IMR-90 (cell line): Measurements from ENCODE around the gene ATMIN. TPM values are rescaled to one million over a fixed set of nuclear protein-coding genes. Genes with fewer than 3 reads are reported as not detected.

Source experiments
- ATAC-seq: fragments of 200-7000 bp; cut with Tn5 transposase; 2 replicates; pipeline ENCODE4 v1.9.1; 2020; ENCODE audit warnings: low read depth, mild to moderate bottlenecking, moderate library complexity
- BruUV-seq: library from RNA; stranded (reverse); fragments of 400-500 nt; replicated peaks from 2 replicates; lab custom pipeline; 2021; lab: Mats Ljungman, UMichigan
- CTCF ChIA-PET: fragments of 300-600 bp; formaldehyde crosslinking; extraction: SDS; loops from one replicate; lab custom pipeline; 2021; ENCODE audit warnings: antibody characterized with exemption; lab: Yijun Ruan, JAX
- POLR2A ChIA-PET: fragments of 300-600 bp; sonication (Branson Sonifier 250); formaldehyde crosslinking; loops from one replicate; lab custom pipeline; 2022; ENCODE audit warnings: antibody characterized with exemption; ENCODE audit not compliant: unreplicated experiment; lab: Charles Lee
- DNase-seq: peaks from one replicate; pipeline ENCODE4 v3.0.0; 2013
- H2AFZ ChIP-seq: replicated peaks from 2 replicates; pipeline ENCODE3; 2013; ENCODE audit warnings: low read length, mild to moderate bottlenecking; ENCODE audit not compliant: poor library complexity
- H2AK5ac ChIP-seq: 2 replicates; pipeline ENCODE4 v1.6.1; 2013; ENCODE audit warnings: low read depth, low read length, inconsistent platforms
- H2AK9ac ChIP-seq: replicated peaks from 2 replicates; pipeline ENCODE3; 2013; ENCODE audit warnings: mild to moderate bottlenecking, low read depth, low read length, moderate library complexity; ENCODE audit not compliant: poor library complexity
- H2BK120ac ChIP-seq: 2 replicates; pipeline ENCODE4 v1.6.1; 2013; ENCODE audit warnings: low read depth, low read length, inconsistent platforms
- H2BK15ac ChIP-seq: 3 replicates; pipeline ENCODE4 v1.6.1; 2013; ENCODE audit warnings: low read depth, low read length, inconsistent platforms
- H2BK20ac ChIP-seq: 2 replicates; pipeline ENCODE4 v1.6.1; 2013; ENCODE audit warnings: low read depth, mild to moderate bottlenecking, inconsistent platforms, low read length, moderate library complexity
- H2BK5ac ChIP-seq: 2 replicates; pipeline ENCODE4 v1.6.1; 2013; ENCODE audit warnings: mild to moderate bottlenecking, low read depth, low read length, inconsistent platforms; ENCODE audit not compliant: poor library complexity, severe bottlenecking
- H3K14ac ChIP-seq: replicated peaks from 2 replicates; pipeline ENCODE4 v1.6.1; 2013; ENCODE audit warnings: low read depth, low read length, inconsistent platforms
- H3K18ac ChIP-seq: 2 replicates; pipeline ENCODE4 v1.6.1; 2013; ENCODE audit warnings: low read depth, low read length, control low read depth
- H3K23ac ChIP-seq: 2 replicates; pipeline ENCODE4 v1.6.1; 2013; ENCODE audit warnings: low read depth, low read length, inconsistent platforms
- H3K27ac ChIP-seq: 2 replicates; pipeline ENCODE4 v1.5.1; 2013; ENCODE audit warnings: mild to moderate bottlenecking, control low read depth, low read length; ENCODE audit not compliant: insufficient read depth
- H3K27me3 ChIP-seq: 2 replicates; pipeline ENCODE4 v1.6.1; 2013; ENCODE audit warnings: low read length; ENCODE audit not compliant: control insufficient read depth, insufficient read depth
- H3K36me3 ChIP-seq: 2 replicates; pipeline ENCODE4 v1.6.1; 2013; ENCODE audit warnings: low read length, mixed read lengths; ENCODE audit not compliant: control insufficient read depth, insufficient read depth
- H3K4ac ChIP-seq: 2 replicates; pipeline ENCODE4 v1.6.1; 2013; ENCODE audit warnings: low read depth, low read length, inconsistent platforms
- H3K4me1 ChIP-seq: 2 replicates; pipeline ENCODE4 v1.6.1; 2013; ENCODE audit warnings: low read length, mixed read lengths; ENCODE audit not compliant: control insufficient read depth, insufficient read depth
- H3K4me2 ChIP-seq: 2 replicates; pipeline ENCODE4 v1.6.1; 2013; ENCODE audit warnings: low read depth, mild to moderate bottlenecking, control low read depth, low read length, moderate library complexity
- H3K4me3 ChIP-seq: 2 replicates; pipeline ENCODE4 v1.5.1; 2013; ENCODE audit warnings: low read depth, mild to moderate bottlenecking, control low read depth, low read length, moderate library complexity; ENCODE audit not compliant: insufficient read depth
- H3K56ac ChIP-seq: 2 replicates; pipeline ENCODE4 v1.6.1; 2013; ENCODE audit warnings: low read length, inconsistent platforms; ENCODE audit not compliant: insufficient read depth; ENCODE audit errors: extremely low read depth
- H3K79me1 ChIP-seq, 2 experiments: 2 replicates each; pipeline ENCODE4 v1.6.1; 2013; ENCODE audit warnings: low read length in 2 of 2, inconsistent platforms in 1 of 2, low read depth in 1 of 2
- H3K9ac ChIP-seq: 2 replicates; pipeline ENCODE4 v1.6.1; 2013; ENCODE audit warnings: low read depth, low read length, control low read depth
- H3K9me1 ChIP-seq: 2 replicates; pipeline ENCODE4 v1.6.1; 2013; ENCODE audit warnings: low read length, inconsistent platforms; ENCODE audit not compliant: insufficient read depth
- H3K9me3 ChIP-seq: 2 replicates; pipeline ENCODE4 v1.6.1; 2013; ENCODE audit warnings: low read length; ENCODE audit not compliant: control insufficient read depth, insufficient read depth
- H4K20me1 ChIP-seq: 2 replicates; pipeline ENCODE4 v1.6.1; 2013; ENCODE audit warnings: low read length, inconsistent platforms; ENCODE audit not compliant: insufficient read depth
- H4K5ac ChIP-seq: 2 replicates; pipeline ENCODE4 v1.6.1; 2013; ENCODE audit warnings: mild to moderate bottlenecking, low read depth, low read length, control low read depth
- H4K8ac ChIP-seq, 2 experiments: 2 replicates each; pipeline ENCODE4 v1.6.1; 2013; ENCODE audit warnings: low read depth in 2 of 2, low read length in 2 of 2, control low read depth in 1 of 2, inconsistent platforms in 1 of 2
- H4K91ac ChIP-seq: 2 replicates; pipeline ENCODE4 v1.6.1; 2013; ENCODE audit warnings: low read depth, low read length, inconsistent platforms; ENCODE audit not compliant: insufficient read depth
- BHLHE40 ChIP-seq: fragments of 150-350 bp; IDR thresholded peaks from 2 replicates; pipeline ENCODE4 v1.6.1; 2016; ENCODE audit warnings: mild to moderate bottlenecking, low read depth, low read length
- CEBPB ChIP-seq: IDR thresholded peaks from 2 replicates; pipeline ENCODE4 v1.6.1; 2012; ENCODE audit warnings: low read depth, low read length, improper control_type of control experiment
- CHD1 ChIP-seq: IDR thresholded peaks from 2 replicates; pipeline ENCODE4 v1.6.1; 2012; ENCODE audit warnings: low read depth, low read length, improper control_type of control experiment
- CTCF ChIP-seq: conservative IDR thresholded peaks from 2 replicates; pipeline ENCODE4 v1.5.1; 2012; ENCODE audit warnings: mild to moderate bottlenecking, low read depth, low read length, improper control_type of control experiment
- ELK1 ChIP-seq: fragments of 150-350 bp; IDR thresholded peaks from 2 replicates; pipeline ENCODE4 v1.6.1; 2016; ENCODE audit warnings: low read depth, mild to moderate bottlenecking, low read length, moderate library complexity, borderline replicate concordance
- FOS ChIP-seq: fragments of 150-350 bp; IDR thresholded peaks from 2 replicates; pipeline ENCODE4 v1.6.1; 2016; ENCODE audit warnings: low read depth, low read length
- MAFK ChIP-seq: IDR thresholded peaks from 2 replicates; pipeline ENCODE4 v1.6.1; 2012; ENCODE audit warnings: low read depth, low read length, improper control_type of control experiment
- MAZ ChIP-seq: IDR thresholded peaks from 2 replicates; pipeline ENCODE4 v1.6.1; 2012; ENCODE audit warnings: low read depth, mild to moderate bottlenecking, low read length, improper control_type of control experiment, moderate library complexity, borderline replicate concordance
- MXI1 ChIP-seq: IDR thresholded peaks from 2 replicates; pipeline ENCODE4 v1.6.1; 2012; ENCODE audit warnings: low read depth, mild to moderate bottlenecking, low read length, moderate library complexity, borderline replicate concordance
- NFE2L2 ChIP-seq: fragments of 150-350 bp; IDR thresholded peaks from 2 replicates; pipeline ENCODE4 v1.6.1; 2016; ENCODE audit warnings: low read depth, mild to moderate bottlenecking, low read length
- POLR2A ChIP-seq: IDR thresholded peaks from 2 replicates; pipeline ENCODE4 v1.6.1; 2012; ENCODE audit warnings: mild to moderate bottlenecking, low read depth, low read length
- SMC3 ChIP-seq: fragments of 150-350 bp; IDR thresholded peaks from 2 replicates; pipeline ENCODE4 v1.6.1; 2016; ENCODE audit warnings: low read depth, mild to moderate bottlenecking, antibody characterized with exemption, low read length, moderate library complexity
- USF2 ChIP-seq: fragments of 150-350 bp; IDR thresholded peaks from 2 replicates; pipeline ENCODE4 v1.6.1; 2017; ENCODE audit warnings: mild to moderate bottlenecking, antibody characterized with exemption, low read length, low read depth
- WGBS, 2 experiments: methylation state at CpG; one replicate each; pipeline versions ENCODE4 v1.1.5 to v1.1.7; 2013; ENCODE audit warnings: missing lambda C conversion rate in 2 of 2; ENCODE audit not compliant: insufficient read length in 1 of 2; ENCODE audit errors: extremely low coverage in 2 of 2; 5-methylcytosine and 5-hydroxymethylcytosine counted together
- dilution Hi-C: fragments of 300-500 bp; cut with HindIII; formaldehyde crosslinking; loops from one replicate; pipeline ENCODE4 v1.14.3; 2018; ENCODE audit warnings: low sequenced_read_pairs; ENCODE audit not compliant: unreplicated experiment
- in situ Hi-C: fragments of 300-500 bp; cut with MboI; formaldehyde crosslinking; loops from 3 replicates; pipeline ENCODE4 v1.14.3; 2019; ENCODE audit warnings: low sequenced_read_pairs, inconsistent platforms, mixed read lengths
- intact Hi-C: fragments of 100-400 bp; cut with micrococcal nuclease; formaldehyde crosslinking; loops from 2 replicates; pipeline ENCODE4 v1.10.0; 2022
- polyA plus RNA-seq, 3 experiments: library from polyadenylated mRNA; depleted of rRNA; stranded (reverse); fragments of >200 nt; gene quantifications; 2 replicates each; pipeline ENCODE4 v1.2.3, GENCODE V29; 2012; ENCODE audit warnings: low replicate concordance in 1 of 3
- total RNA-seq: library from RNA; depleted of rRNA; stranded (reverse); fragments of >200 nt; gene quantifications from 2 replicates; pipeline ENCODE4 v1.2.3, GENCODE V29; 2012

Gene ATMIN
- total and polyA plus RNA-seq, 2 of the 4 experiments (the other 2 are of a cell fraction) = 15.8 to 45.9 TPM

- Histone ChIP-seq H3K36me3 (no peaks in the 10 kb centered on the region), H3K14ac (peak within 1 kb of the TSS; percentile 100), H3K27ac (peak within 1 kb of the TSS; percentile 99), H3K23ac (peak within 1 kb of the TSS; percentile 100), H3K27me3 (no peaks in the 10 kb centered on the region), H3K4me3 (peak within 1 kb of the TSS; percentile 67), H2AFZ (peak within 1 kb of the TSS; percentile 100), H3K9me1 (peaks cover 6% of the 10 kb centered on the region; the same call in 1 of the 2 replicates), H2BK5ac (peak within 1 kb of the TSS; percentile 100), H4K91ac (peak within 1 kb of the TSS; percentile 100), H2AK9ac (peak within 1 kb of the TSS; percentile 98), H2BK15ac (peak within 1 kb of the TSS; percentile 100; the same call in 2 of the 3 replicates), H2AK5ac (peak within 1 kb of the TSS; percentile 47), H2BK20ac (peak within 1 kb of the TSS; percentile 100), H3K79me1 (peaks cover 21 to 62% of the 10 kb centered on the region in 2 experiments), H3K9ac (peak within 1 kb of the TSS; percentile 99), H4K5ac (peak within 1 kb of the TSS; percentile 99), H3K9me3 (no peaks in the 10 kb centered on the region), H3K4me1 (peaks cover 2% of the 10 kb centered on the region; the same call in 1 of the 2 replicates), H4K20me1 (peaks cover 20% of the 10 kb centered on the region), H4K8ac (peak within 1 kb of the TSS; percentile 85 to 100), H3K56ac (peak within 1 kb of the TSS; percentile 100), H3K4me2 (peak within 1 kb of the TSS; percentile 86), H2BK120ac (peak within 1 kb of the TSS; percentile 100), H3K18ac (peak within 1 kb of the TSS; percentile 99), H3K4ac (peak within 1 kb of the TSS; percentile 100)
- ChIA-PET POLR2A (no interaction called here), CTCF (no interaction called here)
- peak; percentile 99 for DNase-seq
- dilution Hi-C loops (no loop called here), in situ Hi-C loops (no loop called here), intact Hi-C loops (no loop called here)
- WGBS, 2 experiments = 0% methylated on average over 38 of the region's 75 CpGs; no CpG with 5 or more reads in 1 of the 2 experiments
- no TSS peak for BruUV-seq
- ATAC-seq = peak; percentile 91
- peak; percentile 76 for TF ChIP-seq MXI1
- TF ChIP-seq MAZ = peak; percentile 87; the same call in 1 of the 2 replicates
- TF ChIP-seq MAFK = no peak
- TF ChIP-seq POLR2A = no peak; the same call in none of the 2 replicates
- peak; percentile 98 for TF ChIP-seq BHLHE40
- no peak for TF ChIP-seq CTCF
- TF ChIP-seq CHD1 = peak; percentile 100; the same call in 1 of the 2 replicates
- TF ChIP-seq ELK1 = no peak
- no peak for TF ChIP-seq FOS
- TF ChIP-seq CEBPB = peak; percentile 31
- TF ChIP-seq NFE2L2 = no peak
- peak; percentile 96 for TF ChIP-seq USF2
- no peak for TF ChIP-seq SMC3
Observed at GRCh38 chr16:81006813-81007695, 28.6 kb upstream of the ATMIN start, which contains the start of the genes CENPN and CMC2. TSS of gene CENPN (plus strand) at chr16:81007214. CDS start at chr16:81011940, 4,726 bp downstream. TSS of gene CMC2 (minus strand) at chr16:81006885. CDS start at chr16:80997394, 9,491 bp downstream.
